ENCODE measurements around the gene LRRK1.

- TF ChIP-seq CTCF (IDR thresholded peaks at IDR 0.05) (no peak), POLR2A (IDR thresholded peaks at IDR 0.05) (no peak)
Observed at GRCh38 chr15:101056366-101057334, 137.5 kb downstream of the LRRK1 start.

Measured in prostate gland (tissue), 2 donors.